Measurements from ENCODE around the gene EPHA4.

EPHA4 gene

DNA sequence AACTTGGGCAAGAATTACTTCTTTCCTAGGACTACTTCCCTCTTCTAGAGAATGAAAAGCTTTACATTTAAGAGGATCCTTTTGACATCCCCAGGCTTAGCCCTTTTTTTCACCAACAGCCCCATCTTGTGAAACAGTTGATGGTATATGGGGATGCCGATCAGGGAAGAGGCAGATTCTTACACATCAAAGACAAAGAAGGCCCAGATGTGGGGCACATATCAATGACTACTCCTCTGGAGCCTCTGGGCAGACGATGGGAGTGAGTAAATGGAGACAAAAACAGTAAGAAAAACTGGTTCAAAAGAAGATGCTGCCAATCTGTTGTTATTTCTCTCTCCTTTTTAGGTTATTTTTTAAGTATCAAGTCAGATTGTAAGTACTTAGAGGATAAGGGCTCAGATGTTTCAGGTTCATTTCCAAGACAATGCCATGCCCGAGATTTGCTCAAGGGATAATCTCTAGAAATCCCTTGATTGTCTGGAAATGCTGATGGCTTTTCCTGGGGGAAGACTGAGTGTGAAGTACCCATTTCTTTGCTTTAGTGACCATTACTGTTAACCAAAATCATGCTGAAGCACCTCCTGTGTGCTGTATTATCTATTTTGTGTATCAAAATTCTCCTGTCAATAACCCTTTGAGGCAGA lies 117.5 kb downstream of the EPHA4 start:
- Histone ChIP-seq H3K4me3 (ENCODE audit: insufficient read depth in 1 of 2, low read depth in 1 of 2, low read length in 2 of 2) (no peak overlapping the region), H3K9ac (ENCODE audit: low read length) (no peak overlapping the region), H3K9me3 (ENCODE audit: control insufficient read depth, low read length) (no peaks in the 10 kb centered on the region), H2BK5ac (ENCODE audit: low read depth, low read length, poor library complexity, severe bottlenecking) (no peak overlapping the region), H2BK120ac (ENCODE audit: low read depth, low read length) (no peak overlapping the region), H3K23ac (ENCODE audit: low read length in 2 of 2) (no peak overlapping the region), H3K79me1 (replicated peaks; ENCODE audit: low read length, poor library complexity, severe bottlenecking) (peaks cover 19% of the 10 kb centered on the region), H2BK15ac (ENCODE audit: low read depth, poor library complexity, severe bottlenecking) (no peak overlapping the region), H3K14ac (ENCODE audit: low read length in 2 of 2) (no peak overlapping the region), H2BK12ac (ENCODE audit: low read length in 2 of 2) (no peak overlapping the region), H3K4me2 (ENCODE audit: low read length, poor library complexity, severe bottlenecking) (no peak overlapping the region), H4K91ac (ENCODE audit: low read length) (no peak overlapping the region), H2AFZ (ENCODE audit: low read depth, low read length) (no peak overlapping the region), H3K27ac (ENCODE audit: low read length, poor library complexity, severe bottlenecking) (no peak overlapping the region), H3K36me3 (ENCODE audit: control insufficient read depth in 1 of 2, insufficient read depth in 2 of 2, low read depth in 1 of 2, low read length in 2 of 2) (peaks cover 19 to 50% of the 10 kb centered on the region in 2 experiments), H4K8ac (ENCODE audit: low read length) (no peak overlapping the region), H3K18ac (ENCODE audit: low read depth in 1 of 2, low read length in 2 of 2) (no peak overlapping the region), H3K27me3 (ENCODE audit: control insufficient read depth in 1 of 2, insufficient read depth in 1 of 2, low read length in 2 of 2) (no peaks in the 10 kb centered on the region), H3K4me1 (ENCODE audit: control insufficient read depth, insufficient read depth, low read depth, low read length) (no peaks in the 10 kb centered on the region), H3K4ac (ENCODE audit: low read depth in 1 of 2, low read length in 2 of 2) (no peak overlapping the region), H2AK5ac (ENCODE audit: low read length, severe bottlenecking) (no peak overlapping the region)
- 91% methylated on average over 2 of the region's 3 CpGs for WGBS
- DNase-seq: no peak

DNA sequence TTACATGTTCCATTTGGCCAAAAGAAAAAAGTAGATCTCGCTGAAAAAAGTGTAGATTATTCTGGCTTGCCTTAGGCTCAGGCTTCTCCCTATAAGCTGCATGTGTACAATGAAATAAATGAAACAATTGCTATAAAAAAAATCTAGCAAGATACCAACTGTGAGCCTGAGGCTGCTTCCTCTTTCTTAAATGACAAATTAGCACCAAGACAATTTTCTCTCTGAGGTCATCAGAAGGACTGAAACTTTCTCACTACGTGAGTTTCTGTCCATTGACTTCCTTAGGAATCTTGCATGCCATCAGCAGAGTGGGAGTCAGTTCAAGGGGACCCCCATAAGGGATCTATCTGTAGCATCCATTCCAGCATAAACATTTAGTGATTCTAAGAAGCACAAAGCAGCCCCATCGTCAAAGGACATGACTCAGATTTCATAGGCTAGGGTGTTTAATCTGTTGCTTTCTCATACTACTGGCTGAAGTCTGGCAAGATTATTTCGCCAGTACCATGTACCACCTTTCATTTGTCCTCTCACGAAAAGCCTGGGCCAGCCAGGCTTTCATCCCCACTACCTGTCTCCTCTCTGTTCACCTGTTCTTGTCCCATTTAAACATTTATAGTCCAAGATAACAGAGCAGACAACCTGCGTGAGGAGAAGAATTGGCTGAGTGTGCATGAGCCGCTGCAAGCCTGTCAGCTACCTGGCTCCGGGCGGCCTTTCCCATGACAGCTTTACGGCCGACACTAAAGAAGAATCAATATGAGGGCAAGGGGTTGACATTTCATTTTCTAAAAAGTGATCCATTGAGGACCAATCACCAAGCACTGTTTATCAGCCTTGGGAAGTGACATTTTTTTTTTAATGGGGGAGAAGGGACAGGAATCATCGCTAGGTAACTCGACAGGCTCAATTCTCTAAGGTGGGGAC lies 120.0 kb downstream of the EPHA4 start:
- no peak for DNase-seq
- Histone ChIP-seq H4K91ac (ENCODE audit: low read length) (no peak overlapping the region), H3K18ac (ENCODE audit: low read depth in 1 of 2, low read length in 2 of 2) (no peak overlapping the region), H2AFZ (ENCODE audit: low read depth, low read length) (no peak overlapping the region), H2BK15ac (ENCODE audit: low read depth, poor library complexity, severe bottlenecking) (no peak overlapping the region), H3K14ac (ENCODE audit: low read length in 2 of 2) (no peak overlapping the region), H3K4me1 (ENCODE audit: control insufficient read depth, insufficient read depth, low read depth, low read length) (no peaks in the 10 kb centered on the region), H3K9ac (ENCODE audit: low read length) (no peak overlapping the region), H3K9me3 (ENCODE audit: control insufficient read depth, low read length) (no peaks in the 10 kb centered on the region), H3K4ac (ENCODE audit: low read depth in 1 of 2, low read length in 2 of 2) (no peak overlapping the region), H3K79me1 (replicated peaks; ENCODE audit: low read length, poor library complexity, severe bottlenecking) (peaks cover 13% of the 10 kb centered on the region), H2BK5ac (ENCODE audit: low read depth, low read length, poor library complexity, severe bottlenecking) (no peak overlapping the region), H3K4me3 (ENCODE audit: insufficient read depth in 1 of 2, low read depth in 1 of 2, low read length in 2 of 2) (no peak overlapping the region), H2BK120ac (ENCODE audit: low read depth, low read length) (no peak overlapping the region), H3K36me3 (ENCODE audit: control insufficient read depth in 1 of 2, insufficient read depth in 2 of 2, low read depth in 1 of 2, low read length in 2 of 2) (peaks cover 22 to 49% of the 10 kb centered on the region in 2 experiments), H2AK5ac (ENCODE audit: low read length, severe bottlenecking) (no peak overlapping the region), H3K27ac (ENCODE audit: low read length, poor library complexity, severe bottlenecking) (no peak overlapping the region), H4K8ac (ENCODE audit: low read length) (no peak overlapping the region), H3K27me3 (ENCODE audit: control insufficient read depth in 1 of 2, insufficient read depth in 1 of 2, low read length in 2 of 2) (no peaks in the 10 kb centered on the region), H3K4me2 (ENCODE audit: low read length, poor library complexity, severe bottlenecking) (no peak overlapping the region), H3K23ac (ENCODE audit: low read length in 2 of 2) (no peak overlapping the region), H2BK12ac (ENCODE audit: low read length in 2 of 2) (no peak overlapping the region)
- whole genome bisulfite sequencing: 92% methylated on average over 13 of the region's 13 CpGs

DNA sequence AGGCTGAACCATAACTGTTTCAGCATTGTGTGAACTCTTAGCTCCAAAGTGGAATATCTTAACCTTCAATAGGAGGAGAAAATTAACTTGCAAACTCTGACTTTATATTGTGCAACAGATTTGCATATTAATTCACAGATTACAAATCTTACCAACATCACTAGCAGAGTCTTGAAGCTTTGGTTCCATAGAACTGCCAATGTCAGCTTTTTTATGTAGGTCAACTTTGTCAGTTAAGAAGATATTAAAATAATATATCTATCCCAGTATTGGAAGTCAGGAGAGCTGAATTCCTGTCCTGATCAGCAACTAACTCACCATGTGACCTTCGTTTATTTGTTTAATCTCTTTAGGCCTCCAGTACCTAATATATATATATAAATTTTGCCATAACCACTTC lies 121.8 kb downstream of the EPHA4 start:
- Histone ChIP-seq H3K9ac (ENCODE audit: low read length) (no peak overlapping the region), H2AFZ (ENCODE audit: low read depth, low read length) (no peak overlapping the region), H2BK120ac (ENCODE audit: low read depth, low read length) (no peak overlapping the region), H3K4me3 (ENCODE audit: insufficient read depth in 1 of 2, low read depth in 1 of 2, low read length in 2 of 2) (no peak overlapping the region), H3K27ac (ENCODE audit: low read length, poor library complexity, severe bottlenecking) (no peak overlapping the region), H3K4ac (ENCODE audit: low read depth in 1 of 2, low read length in 2 of 2) (no peak overlapping the region), H3K14ac (ENCODE audit: low read length in 2 of 2) (no peak overlapping the region), H2BK15ac (ENCODE audit: low read depth, poor library complexity, severe bottlenecking) (no peak overlapping the region), H3K9me3 (ENCODE audit: control insufficient read depth, low read length) (no peaks in the 10 kb centered on the region), H2BK5ac (ENCODE audit: low read depth, low read length, poor library complexity, severe bottlenecking) (no peak overlapping the region), H3K18ac (ENCODE audit: low read depth in 1 of 2, low read length in 2 of 2) (no peak overlapping the region), H3K27me3 (ENCODE audit: control insufficient read depth in 1 of 2, insufficient read depth in 1 of 2, low read length in 2 of 2) (no peaks in the 10 kb centered on the region), H3K36me3 (ENCODE audit: control insufficient read depth in 1 of 2, insufficient read depth in 2 of 2, low read depth in 1 of 2, low read length in 2 of 2) (peaks cover 16 to 32% of the 10 kb centered on the region in 2 experiments), H3K4me1 (ENCODE audit: control insufficient read depth, insufficient read depth, low read depth, low read length) (no peaks in the 10 kb centered on the region), H3K4me2 (ENCODE audit: low read length, poor library complexity, severe bottlenecking) (no peak overlapping the region), H2BK12ac (ENCODE audit: low read length in 2 of 2) (no peak overlapping the region), H3K23ac (ENCODE audit: low read length in 2 of 2) (no peak overlapping the region), H3K79me1 (replicated peaks; ENCODE audit: low read length, poor library complexity, severe bottlenecking) (peaks cover 8% of the 10 kb centered on the region), H4K91ac (ENCODE audit: low read length) (no peak overlapping the region), H2AK5ac (ENCODE audit: low read length, severe bottlenecking) (no peak overlapping the region), H4K8ac (ENCODE audit: low read length) (no peak overlapping the region)
- DNase-seq: no peak
- 100% methylated on average over 1 of the region's 1 CpG for WGBS

DNA sequence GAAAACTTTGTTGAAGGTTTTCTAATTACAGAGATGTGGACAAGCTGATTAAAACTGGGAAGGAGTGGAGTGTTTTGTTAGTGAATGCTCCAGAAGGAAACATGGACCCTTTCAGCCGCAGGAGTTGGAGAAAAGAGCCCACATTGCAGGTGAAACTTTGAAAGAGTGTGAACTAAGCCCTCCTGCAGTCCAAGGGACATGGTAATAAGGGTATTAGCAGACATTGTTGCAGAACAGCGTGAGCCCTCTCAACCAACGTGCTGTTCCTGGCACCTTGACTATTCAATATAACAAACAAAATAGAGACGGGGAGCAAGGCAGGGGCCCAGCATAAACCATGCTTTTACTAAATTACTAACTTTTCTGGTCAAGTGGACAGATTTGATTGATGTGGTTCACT lies 122.7 kb downstream of the EPHA4 start:
- Histone ChIP-seq H3K36me3 (ENCODE audit: control insufficient read depth in 1 of 2, insufficient read depth in 2 of 2, low read depth in 1 of 2, low read length in 2 of 2) (peaks cover 12 to 24% of the 10 kb centered on the region in 2 experiments), H2BK15ac (ENCODE audit: low read depth, poor library complexity, severe bottlenecking) (no peak overlapping the region), H2BK12ac (ENCODE audit: low read length in 2 of 2) (no peak overlapping the region), H3K4me3 (ENCODE audit: insufficient read depth in 1 of 2, low read depth in 1 of 2, low read length in 2 of 2) (no peak overlapping the region), H3K18ac (ENCODE audit: low read depth in 1 of 2, low read length in 2 of 2) (no peak overlapping the region), H3K23ac (ENCODE audit: low read length in 2 of 2) (no peak overlapping the region), H3K4me2 (ENCODE audit: low read length, poor library complexity, severe bottlenecking) (no peak overlapping the region), H2BK5ac (ENCODE audit: low read depth, low read length, poor library complexity, severe bottlenecking) (no peak overlapping the region), H3K14ac (ENCODE audit: low read length in 2 of 2) (no peak overlapping the region), H3K27me3 (ENCODE audit: control insufficient read depth in 1 of 2, insufficient read depth in 1 of 2, low read length in 2 of 2) (no peaks in the 10 kb centered on the region), H4K91ac (ENCODE audit: low read length) (no peak overlapping the region), H2AK5ac (ENCODE audit: low read length, severe bottlenecking) (no peak overlapping the region), H2AFZ (ENCODE audit: low read depth, low read length) (peak overlapping the region; percentile 6), H3K9ac (ENCODE audit: low read length) (no peak overlapping the region), H3K9me3 (ENCODE audit: control insufficient read depth, low read length) (no peaks in the 10 kb centered on the region), H3K4me1 (ENCODE audit: control insufficient read depth, insufficient read depth, low read depth, low read length) (no peaks in the 10 kb centered on the region), H2BK120ac (ENCODE audit: low read depth, low read length) (no peak overlapping the region), H3K79me1 (replicated peaks; ENCODE audit: low read length, poor library complexity, severe bottlenecking) (peaks cover 4% of the 10 kb centered on the region), H4K8ac (ENCODE audit: low read length) (peak overlapping the region; percentile 19), H3K27ac (ENCODE audit: low read length, poor library complexity, severe bottlenecking) (no peak overlapping the region), H3K4ac (ENCODE audit: low read depth in 1 of 2, low read length in 2 of 2) (no peak overlapping the region)
- no peak for DNase-seq
- WGBS: 82% methylated on average over 1 of the region's 4 CpGs
